PC-3 (cell line): Measurements from ENCODE around the gene ALKBH6.

Experiments used
- EZH2 ChIP-seq: fragments of 300-600 bp; sonication (generic); IDR thresholded peaks from one replicate; pipeline ENCODE4 v1.6.1; 2017; ENCODE audit warnings: antibody characterized with exemption, mild to moderate bottlenecking, low read length; ENCODE audit not compliant: unreplicated experiment
- TF ChIP-seq, protein P1 (sequence below): fragments of 300-600 bp; sonication (generic); conservative IDR thresholded peaks from 2 replicates; pipeline ENCODE4 v1.5.1; 2017; ENCODE audit warnings: antibody characterized with exemption, low read depth, mild to moderate bottlenecking, low read length

DNA sequence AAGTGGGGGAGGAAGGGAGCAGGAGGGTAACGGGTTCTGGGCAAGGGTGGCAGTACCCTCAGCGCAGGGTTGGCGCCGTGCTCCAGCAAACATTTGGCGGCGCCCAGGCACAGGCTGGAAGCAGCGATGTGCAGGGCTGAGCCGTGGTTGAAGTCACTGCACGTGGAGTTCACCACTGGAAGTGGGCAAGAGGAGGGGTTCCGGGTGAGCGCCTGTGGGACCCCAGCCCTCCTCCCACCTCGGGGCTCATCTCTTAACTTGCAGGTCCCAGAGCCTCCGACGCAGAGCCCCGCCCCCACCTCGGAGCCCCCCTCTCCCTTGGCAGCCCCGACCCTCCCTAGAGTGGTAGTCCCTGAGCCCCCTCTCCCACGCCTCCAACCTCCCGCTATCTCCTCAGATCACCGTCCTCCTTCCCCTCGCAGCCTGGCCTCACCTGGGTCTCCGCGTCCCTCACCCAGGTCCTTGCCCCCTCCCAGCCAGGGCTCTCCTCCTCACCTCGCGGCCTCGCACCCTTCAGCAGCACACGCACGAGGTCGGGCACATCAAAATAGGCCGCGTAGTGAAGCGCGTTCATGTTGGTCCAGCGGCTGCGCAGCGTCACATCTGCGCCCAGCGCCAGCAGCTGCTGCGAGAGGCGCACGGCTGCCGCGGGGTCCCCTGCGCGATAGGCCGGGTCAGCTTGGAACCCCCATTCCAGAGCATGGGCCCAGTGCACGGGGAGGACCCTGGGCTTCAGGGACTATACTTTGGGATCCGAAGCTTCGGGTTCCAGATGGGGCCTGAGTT, 12.3 kb upstream of the ALKBH6 start:
- TF ChIP-seq EZH2 = no peak
- TF ChIP-seq, protein P1, sequence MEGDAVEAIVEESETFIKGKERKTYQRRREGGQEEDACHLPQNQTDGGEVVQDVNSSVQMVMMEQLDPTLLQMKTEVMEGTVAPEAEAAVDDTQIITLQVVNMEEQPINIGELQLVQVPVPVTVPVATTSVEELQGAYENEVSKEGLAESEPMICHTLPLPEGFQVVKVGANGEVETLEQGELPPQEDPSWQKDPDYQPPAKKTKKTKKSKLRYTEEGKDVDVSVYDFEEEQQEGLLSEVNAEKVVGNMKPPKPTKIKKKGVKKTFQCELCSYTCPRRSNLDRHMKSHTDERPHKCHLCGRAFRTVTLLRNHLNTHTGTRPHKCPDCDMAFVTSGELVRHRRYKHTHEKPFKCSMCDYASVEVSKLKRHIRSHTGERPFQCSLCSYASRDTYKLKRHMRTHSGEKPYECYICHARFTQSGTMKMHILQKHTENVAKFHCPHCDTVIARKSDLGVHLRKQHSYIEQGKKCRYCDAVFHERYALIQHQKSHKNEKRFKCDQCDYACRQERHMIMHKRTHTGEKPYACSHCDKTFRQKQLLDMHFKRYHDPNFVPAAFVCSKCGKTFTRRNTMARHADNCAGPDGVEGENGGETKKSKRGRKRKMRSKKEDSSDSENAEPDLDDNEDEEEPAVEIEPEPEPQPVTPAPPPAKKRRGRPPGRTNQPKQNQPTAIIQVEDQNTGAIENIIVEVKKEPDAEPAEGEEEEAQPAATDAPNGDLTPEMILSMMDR = no peak
